GM15510 (cell line): ENCODE data around the gene TSPEAR.
"Not testable (repeated sequence)": the region's sequence is repeated elsewhere in the genome, so short reads cannot be mapped to it uniquely, and the experiment has no call there.

ENCODE experiments used
- POLR2A ChIP-seq: IDR thresholded peaks from 3 replicates; pipeline ENCODE4 v1.6.1; 2011; ENCODE audit warnings: borderline replicate concordance; ENCODE audit not compliant: insufficient read length; ENCODE audit errors: extremely low read depth

Gene TSPEAR

GRCh38 chr21:44649521-44650100, 61.8 kb downstream of the TSPEAR start:
- TF ChIP-seq POLR2A, result no peak

- no peak for TF ChIP-seq POLR2A
Observed at GRCh38 chr21:44648557-44649311, 62.6 kb downstream of the TSPEAR start.

GRCh38 chr21:44647222-44647552, 64.2 kb downstream of the TSPEAR start:
- no peak for TF ChIP-seq POLR2A

GRCh38 chr21:44646366-44647221, 64.8 kb downstream of the TSPEAR start, which contains the start of gene KRTAP10-11:
Gene KRTAP10-11, plus strand, starts transcription at chr21:44646414. Its CDS starts 45 bp downstream, at chr21:44646459.
- TF ChIP-seq POLR2A, result not testable (repeated sequence)

GRCh38 chr21:44644878-44645277, 66.5 kb downstream of the TSPEAR start:
- no peak for TF ChIP-seq POLR2A

GRCh38 chr21:44643741-44644310, 67.5 kb downstream of the TSPEAR start:
- TF ChIP-seq POLR2A, result no peak

- no peak for TF ChIP-seq POLR2A
Observed at GRCh38 chr21:44640761-44641160, 70.6 kb downstream of the TSPEAR start.

GRCh38 chr21:44639331-44639655, 72.1 kb downstream of the TSPEAR start:
- no peak for TF ChIP-seq POLR2A

- TF ChIP-seq POLR2A, result no peak
Observed at GRCh38 chr21:44637018-44637850, 74.1 kb downstream of the TSPEAR start, which contains the start of gene KRTAP10-10. Gene KRTAP10-10, plus strand, starts transcription at chr21:44637356. Its CDS starts 62 bp downstream, at chr21:44637418.

GRCh38 chr21:44636209-44637017, 75.0 kb downstream of the TSPEAR start:
- no peak for TF ChIP-seq POLR2A

- no peak for TF ChIP-seq POLR2A
Observed at GRCh38 chr21:44632067-44632466, 79.3 kb downstream of the TSPEAR start.

GRCh38 chr21:44630440-44630839, 80.9 kb downstream of the TSPEAR start:
- no peak for TF ChIP-seq POLR2A

GRCh38 chr21:44628707-44629391, 82.5 kb downstream of the TSPEAR start:
- no peak for TF ChIP-seq POLR2A
